Neural progenitor cell (in vitro differentiated cells): Measurements from ENCODE around the gene ENOSF1. TPM values are rescaled to one million over a fixed set of nuclear protein-coding genes. Genes with fewer than 3 reads are reported as not detected.

Experiments
- DNase-seq: peaks from one replicate; pipeline ENCODE4 v3.0.0-alpha.2; 2016; ENCODE audit warnings: low spot score
- H2AFZ ChIP-seq: fragments of 200-600 bp; sonication (generic); replicated peaks from 2 replicates; pipeline ENCODE4 v1.6.1; 2016; ENCODE audit warnings: antibody characterized with exemption
- H3F3A ChIP-seq: fragments of 200-600 bp; sonication (generic); 2 replicates; pipeline ENCODE4 v1.6.1; 2016; ENCODE audit warnings: antibody characterized with exemption, low read depth
- H3K27ac ChIP-seq: fragments of 200-600 bp; sonication (generic); 2 replicates; pipeline ENCODE4 v1.5.1; 2016; ENCODE audit warnings: mild to moderate bottlenecking
- H3K27me3 ChIP-seq: fragments of 200-600 bp; sonication (generic); 2 replicates; pipeline ENCODE4 v1.6.1; 2016; ENCODE audit warnings: mild to moderate bottlenecking, moderate library complexity
- H3K36me3 ChIP-seq: fragments of 200-600 bp; sonication (generic); 2 replicates; pipeline ENCODE4 v1.5.1; 2016
- H3K4me1 ChIP-seq: fragments of 200-600 bp; sonication (generic); 2 replicates; pipeline ENCODE4 v1.6.1; 2016; ENCODE audit warnings: mixed run types
- H3K4me2 ChIP-seq: fragments of 200-600 bp; sonication (generic); 2 replicates; pipeline ENCODE4 v1.6.1; 2016
- H3K4me3 ChIP-seq: fragments of 200-600 bp; sonication (generic); 2 replicates; pipeline ENCODE4 v1.5.1; 2016
- H3K79me2 ChIP-seq: fragments of 200-600 bp; sonication (generic); 2 replicates; pipeline ENCODE4 v1.6.1; 2016; ENCODE audit warnings: low read depth
- H3K9ac ChIP-seq: fragments of 200-600 bp; sonication (generic); 2 replicates; pipeline ENCODE4 v1.6.1; 2016
- H3K9me3 ChIP-seq: fragments of 200-600 bp; sonication (generic); 2 replicates; pipeline ENCODE4 v1.5.1; 2016; ENCODE audit warnings: low read depth
- H4K20me1 ChIP-seq: fragments of 200-600 bp; sonication (generic); 2 replicates; pipeline ENCODE4 v1.6.1; 2016; ENCODE audit warnings: low read depth
- H3K27ac Mint-ChIP-seq: 3 replicates; pipeline ENCODE4 v1.8.0; 2021; ENCODE audit warnings: mixed read lengths
- H3K27me3 Mint-ChIP-seq: 2 replicates; pipeline ENCODE4 v1.8.0; 2022; ENCODE audit warnings: low read depth, mild to moderate bottlenecking, inconsistent platforms, moderate library complexity, mixed read lengths; ENCODE audit not compliant: insufficient read depth
- H3K36me3 Mint-ChIP-seq: 3 replicates; pipeline ENCODE4 v1.8.0; 2021; ENCODE audit warnings: mixed read lengths
- H3K4me1 Mint-ChIP-seq: 3 replicates; pipeline ENCODE4 v1.8.0; 2021; ENCODE audit warnings: mixed read lengths
- H3K4me3 Mint-ChIP-seq: 3 replicates; pipeline ENCODE4 v1.8.0; 2021; ENCODE audit warnings: mild to moderate bottlenecking, moderate library complexity, mixed read lengths
- H3K9me3 Mint-ChIP-seq: 3 replicates; pipeline ENCODE4 v1.8.0; 2020; ENCODE audit warnings: mixed read lengths
- CTCF ChIP-seq: fragments of 200-600 bp; sonication (generic); IDR thresholded peaks from 2 replicates; pipeline ENCODE4 v1.5.1; 2017; ENCODE audit warnings: antibody characterized with exemption, mild to moderate bottlenecking
- EZH2 ChIP-seq: fragments of 200-600 bp; sonication (generic); IDR thresholded peaks from 2 replicates; pipeline ENCODE4 v1.6.1; 2017; ENCODE audit warnings: antibody characterized with exemption, mild to moderate bottlenecking, moderate library complexity
- EZH2phosphoT487 ChIP-seq: fragments of 200-600 bp; sonication (generic); IDR thresholded peaks from 2 replicates; pipeline ENCODE4 v1.6.1; 2017; ENCODE audit warnings: antibody characterized with exemption
- total RNA-seq: library from RNA; depleted of rRNA; stranded (reverse); fragments of >200 nt; gene quantifications from 2 replicates; pipeline ENCODE4 v1.2.3, GENCODE V29; 2015; ENCODE audit warnings: low replicate concordance

The ENOSF1 gene
- total RNA-seq, 1 donor from 2014 or later, result 29.7 TPM

- Mint-ChIP-seq H3K27ac (no peak overlapping the region), H3K4me1 (no peaks in the 10 kb centered on the region), H3K36me3 (peaks cover 32% of the 10 kb centered on the region), H3K27me3 (peaks cover 3% of the 10 kb centered on the region), H3K9me3 (no peaks in the 10 kb centered on the region), H3K4me3 (no peak overlapping the region)
- Histone ChIP-seq H3K9me3 (no peaks in the 10 kb centered on the region), H3K27ac (no peak overlapping the region), H3K27me3 (no peaks in the 10 kb centered on the region), H4K20me1 (peaks cover 14% of the 10 kb centered on the region), H3K4me2 (no peak overlapping the region), H2AFZ (no peak overlapping the region), H3K79me2 (no peaks in the 10 kb centered on the region), H3K4me1 (no peaks in the 10 kb centered on the region), H3K4me3 (no peak overlapping the region), H3K36me3 (peaks cover 25% of the 10 kb centered on the region), H3K9ac (no peak overlapping the region), H3F3A (no peaks in the 10 kb centered on the region)
- DNase-seq, result no peak
- no peak for TF ChIP-seq CTCF
- no peak for TF ChIP-seq EZH2phosphoT487
- TF ChIP-seq EZH2, result no peak
These were observed 39.1 kb downstream of the ENOSF1 start for GRCh38 chr18:673317-673716.

- no peaks in the 10 kb centered on the region for H3K9me3 ChIP-seq
- no peaks in the 10 kb centered on the region for H3F3A ChIP-seq
- no peak for DNase-seq
- H3K79me2 ChIP-seq, result peaks cover 7% of the 10 kb centered on the region
- Mint-ChIP-seq H3K9me3 (peaks cover 3% of the 10 kb centered on the region), H3K27ac (peak overlapping the region; percentile 74), H3K27me3 (peaks cover 3% of the 10 kb centered on the region), H3K4me1 (no peaks in the 10 kb centered on the region), H3K36me3 (peaks cover 42% of the 10 kb centered on the region), H3K4me3 (no peak overlapping the region)
- H2AFZ ChIP-seq, result no peak overlapping the region
- no peak overlapping the region for H3K27ac ChIP-seq
- H3K9ac ChIP-seq, result no peak overlapping the region
- TF ChIP-seq EZH2 (no peak), CTCF (no peak), EZH2phosphoT487 (no peak)
- H3K4me1 ChIP-seq, result no peaks in the 10 kb centered on the region
- H4K20me1 ChIP-seq, result no peaks in the 10 kb centered on the region
- H3K27me3 ChIP-seq, result no peaks in the 10 kb centered on the region
- no peak overlapping the region for H3K4me3 ChIP-seq
- H3K36me3 ChIP-seq, result peaks cover 28% of the 10 kb centered on the region
- no peak overlapping the region for H3K4me2 ChIP-seq
These were observed 41.0 kb downstream of the ENOSF1 start for GRCh38 chr18:671405-671804.

- no peak for DNase-seq
- Histone ChIP-seq H2AFZ (no peak overlapping the region), H3K4me1 (no peaks in the 10 kb centered on the region), H3K4me2 (no peak overlapping the region), H3K4me3 (no peak overlapping the region), H3K79me2 (peaks cover 12% of the 10 kb centered on the region), H3F3A (no peaks in the 10 kb centered on the region), H3K36me3 (peaks cover 29% of the 10 kb centered on the region), H3K27me3 (no peaks in the 10 kb centered on the region), H3K9me3 (no peaks in the 10 kb centered on the region), H4K20me1 (no peaks in the 10 kb centered on the region), H3K27ac (no peak overlapping the region), H3K9ac (no peak overlapping the region)
- Mint-ChIP-seq H3K4me3 (peak overlapping the region; percentile 10), H3K36me3 (peaks cover 49% of the 10 kb centered on the region), H3K9me3 (peaks cover 8% of the 10 kb centered on the region), H3K4me1 (no peaks in the 10 kb centered on the region), H3K27ac (no peak overlapping the region), H3K27me3 (peaks cover 3% of the 10 kb centered on the region)
- TF ChIP-seq EZH2 (no peak), CTCF (no peak), EZH2phosphoT487 (no peak)
These were observed 41.9 kb downstream of the ENOSF1 start for GRCh38 chr18:670522-670921.
